Gastrocnemius medialis (tissue), 4 donors: ENCODE data around the gene GUCY2D. TPM values are rescaled to one million over a fixed set of nuclear protein-coding genes. Genes with fewer than 3 reads are reported as not detected.

Experiments
- ATAC-seq, 2 donors: fragments of 150-250 bp; one replicate each; pipeline ENCODE4 v1.9.1; 2016
- DNase-seq, 2 donors: peaks; one replicate each; pipeline ENCODE4 v3.0.0-alpha.2; 2019
- H3K27ac ChIP-seq, 4 donors: fragments of 200-600 bp; sonication (generic); 1 replicate in 1 of 4; 2 replicates in 3 of 4; pipeline ENCODE4 v1.5.1; 2016 to 2018; ENCODE audit warnings: mild to moderate bottlenecking in 2 of 4, moderate library complexity in 1 of 4
- H3K27me3 ChIP-seq, 3 donors: fragments of 200-600 bp; sonication (generic) in 2 of 3; 1 replicate in 1 of 3; 2 replicates in 2 of 3; pipeline versions ENCODE4 v1.5.1 to v1.6.0; 2016 to 2019; ENCODE audit warnings: mild to moderate bottlenecking in 1 of 3, moderate library complexity in 1 of 3
- H3K36me3 ChIP-seq, 2 donors: fragments of 200-600 bp; sonication (generic) in 1 of 2; one replicate each; pipeline ENCODE4 v1.5.1; 2017 to 2018
- H3K4me1 ChIP-seq, 2 donors: fragments of 200-600 bp; sonication (generic) in 1 of 2; one replicate each; pipeline ENCODE4 v1.5.1; 2016 to 2017; ENCODE audit warnings: mild to moderate bottlenecking in 2 of 2
- H3K4me3 ChIP-seq, 4 donors: fragments of 200-600 bp; sonication (generic) in 3 of 4; 1 replicate in 1 of 4; 2 replicates in 3 of 4; pipeline ENCODE4 v1.5.1; 2016 to 2019; ENCODE audit warnings: mild to moderate bottlenecking in 2 of 4
- H3K9me3 ChIP-seq, 3 donors: fragments of 200-600 bp; sonication (generic) in 2 of 3; 1 replicate in 1 of 3; 2 replicates in 2 of 3; pipeline ENCODE4 v1.5.1; 2016 to 2019
- POLR2A ChIP-seq, 2 donors: fragments of 450-650 bp; IDR thresholded peaks; one replicate each; pipeline ENCODE4 v1.6.1; 2017; ENCODE audit warnings: antibody characterized with exemption in 2 of 2, mild to moderate bottlenecking in 2 of 2, moderate library complexity in 2 of 2
- in situ Hi-C, 4 donors: fragments of 200-750 bp; cut with MboI; loops; one replicate each; pipeline versions ENCODE4 v1.15.0 to v1.8.0; 2017; ENCODE audit warnings: low sequenced_read_pairs in 4 of 4
- intact Hi-C: fragments of 100-400 bp; cut with DNase I; formaldehyde crosslinking; loops from one replicate; pipeline ENCODE4 v1.15.1; 2023; ENCODE audit warnings: low total_unique reads
- total RNA-seq, 4 donors: library from RNA; depleted of rRNA; stranded (reverse); fragments of >200 nt; gene quantifications; one replicate each; pipeline versions ENCODE4 v1.1.0 to v1.2.3, GENCODE V29; 2016
- TF ChIP-seq, protein P1 (sequence below), 5 experiments: fragments of 450-650 bp in 3 of 5; fragments of 200-600 bp in 2 of 5; sonication (generic) in 2 of 5; IDR thresholded peaks in 4 of 5; conservative IDR thresholded peaks in 1 of 5; 1 replicate in 4 of 5; 2 replicates in 1 of 5; pipeline ENCODE4 v1.5.1; 2016 to 2019; ENCODE audit warnings: antibody characterized with exemption in 5 of 5, mild to moderate bottlenecking in 3 of 5, moderate library complexity in 3 of 5

Gene GUCY2D
- total RNA-seq, 4 donors from 2014 or later = not detected

GRCh38 chr17:8047769-8048110 lies 45.3 kb downstream of the GUCY2D start:
- H3K4me3 ChIP-seq = no peak overlapping the region
- intact Hi-C loops (no loop called here), in situ Hi-C loops (no loop called here)
- no peak overlapping the region for H3K27ac ChIP-seq
- DNase-seq (no peak), ATAC-seq (no peak)
- no peaks in the 10 kb centered on the region for H3K27me3 ChIP-seq
- TF ChIP-seq POLR2A (IDR thresholded peaks at IDR 0.05) = no peak
- TF ChIP-seq, protein P1, sequence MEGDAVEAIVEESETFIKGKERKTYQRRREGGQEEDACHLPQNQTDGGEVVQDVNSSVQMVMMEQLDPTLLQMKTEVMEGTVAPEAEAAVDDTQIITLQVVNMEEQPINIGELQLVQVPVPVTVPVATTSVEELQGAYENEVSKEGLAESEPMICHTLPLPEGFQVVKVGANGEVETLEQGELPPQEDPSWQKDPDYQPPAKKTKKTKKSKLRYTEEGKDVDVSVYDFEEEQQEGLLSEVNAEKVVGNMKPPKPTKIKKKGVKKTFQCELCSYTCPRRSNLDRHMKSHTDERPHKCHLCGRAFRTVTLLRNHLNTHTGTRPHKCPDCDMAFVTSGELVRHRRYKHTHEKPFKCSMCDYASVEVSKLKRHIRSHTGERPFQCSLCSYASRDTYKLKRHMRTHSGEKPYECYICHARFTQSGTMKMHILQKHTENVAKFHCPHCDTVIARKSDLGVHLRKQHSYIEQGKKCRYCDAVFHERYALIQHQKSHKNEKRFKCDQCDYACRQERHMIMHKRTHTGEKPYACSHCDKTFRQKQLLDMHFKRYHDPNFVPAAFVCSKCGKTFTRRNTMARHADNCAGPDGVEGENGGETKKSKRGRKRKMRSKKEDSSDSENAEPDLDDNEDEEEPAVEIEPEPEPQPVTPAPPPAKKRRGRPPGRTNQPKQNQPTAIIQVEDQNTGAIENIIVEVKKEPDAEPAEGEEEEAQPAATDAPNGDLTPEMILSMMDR (IDR thresholded peaks at IDR 0.05 in 4 of 5, conservative IDR thresholded peaks at IDR 0.05 in 1 of 5) = no peak
- H3K9me3 ChIP-seq = no peaks in the 10 kb centered on the region
- H3K36me3 ChIP-seq = no peaks in the 10 kb centered on the region
- H3K4me1 ChIP-seq = no peaks in the 10 kb centered on the region

- no peak for DNase-seq
- Histone ChIP-seq H3K27ac (no peak overlapping the region), H3K4me1 (no peaks in the 10 kb centered on the region), H3K27me3 (no peaks in the 10 kb centered on the region), H3K9me3 (no peaks in the 10 kb centered on the region), H3K36me3 (no peaks in the 10 kb centered on the region), H3K4me3 (no peak overlapping the region)
- in situ Hi-C loops (no loop called here), intact Hi-C loops (no loop called here)
- ATAC-seq = no peak
- TF ChIP-seq, protein P1 (IDR thresholded peaks at IDR 0.05 in 4 of 5, conservative IDR thresholded peaks at IDR 0.05 in 1 of 5) = no peak
- no peak for TF ChIP-seq POLR2A (IDR thresholded peaks at IDR 0.05)
Measured at GRCh38 chr17:8048236-8048635, 45.8 kb downstream of the GUCY2D start.

DNA sequence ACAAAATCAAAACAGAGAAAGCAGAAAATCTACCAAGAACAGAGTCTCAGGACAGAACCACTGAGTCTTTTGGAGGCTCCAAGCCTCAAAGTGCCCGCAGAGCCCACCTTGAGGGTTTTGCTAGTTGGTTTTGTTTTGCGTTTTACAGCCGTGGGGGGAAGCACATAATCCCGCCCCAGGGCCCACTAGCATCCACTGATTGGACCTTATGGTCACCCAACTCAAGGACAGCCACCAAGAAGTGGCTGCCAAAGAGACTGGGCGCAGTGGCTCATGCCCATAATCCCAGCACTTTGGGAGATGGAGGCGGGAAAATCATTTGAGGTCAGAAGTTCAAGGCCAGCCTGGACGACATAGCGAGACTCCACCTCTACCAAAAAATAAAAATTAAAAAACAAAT lies 46.3 kb downstream of the GUCY2D start:
- H3K27ac ChIP-seq = no peak overlapping the region
- no peak overlapping the region for H3K4me3 ChIP-seq
- DNase-seq (no peak), ATAC-seq (no peak)
- TF ChIP-seq, protein P1 (IDR thresholded peaks at IDR 0.05 in 4 of 5, conservative IDR thresholded peaks at IDR 0.05 in 1 of 5) = no peak
- TF ChIP-seq POLR2A (IDR thresholded peaks at IDR 0.05) = no peak
- no peaks in the 10 kb centered on the region for H3K27me3 ChIP-seq
- in situ Hi-C loops (no loop called here), intact Hi-C loops (no loop called here)
- H3K36me3 ChIP-seq = no peaks in the 10 kb centered on the region
- no peaks in the 10 kb centered on the region for H3K4me1 ChIP-seq
- H3K9me3 ChIP-seq = no peaks in the 10 kb centered on the region

DNA sequence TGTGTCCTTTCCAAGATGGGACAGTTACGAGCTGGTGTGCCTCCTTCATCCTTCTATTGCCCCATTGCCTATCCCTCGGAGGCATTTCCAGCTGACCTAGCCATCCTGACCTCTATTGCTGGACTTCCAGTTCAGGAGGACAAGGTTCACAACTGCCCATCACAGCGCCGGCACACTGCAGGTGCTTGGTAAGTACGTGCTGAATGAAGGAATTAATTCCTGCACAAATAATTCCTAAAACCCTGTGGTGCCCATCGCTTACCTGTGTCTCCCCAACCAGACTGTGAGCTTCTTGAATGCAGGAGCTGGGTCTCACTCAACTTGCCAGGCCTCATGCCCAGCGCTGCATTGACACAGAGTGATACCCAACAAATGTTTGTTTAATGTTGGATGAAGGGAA lies 49.4 kb downstream of the GUCY2D start:
- ATAC-seq (no peak), DNase-seq (no peak)
- Histone ChIP-seq H3K4me1 (no peaks in the 10 kb centered on the region), H3K4me3 (no peak overlapping the region), H3K27me3 (no peaks in the 10 kb centered on the region), H3K36me3 (no peaks in the 10 kb centered on the region), H3K27ac (no peak overlapping the region), H3K9me3 (no peaks in the 10 kb centered on the region)
- TF ChIP-seq, protein P1 (IDR thresholded peaks at IDR 0.05 in 4 of 5, conservative IDR thresholded peaks at IDR 0.05 in 1 of 5) = no peak
- no peak for TF ChIP-seq POLR2A (IDR thresholded peaks at IDR 0.05)
- intact Hi-C loops = loop anchor here (10.0 kb wide), 2 partner anchors 167 to 307 kb away; partner anchors contain the start of gene CHD3
- in situ Hi-C loops = no loop called here
